Sciatic nerve (tissue), 2 donors: ENCODE results near the gene XPO1. TPM values are rescaled to one million over a fixed set of nuclear protein-coding genes. Genes with fewer than 3 reads are reported as not detected.
"Not testable (repeated sequence)": the region's sequence is repeated elsewhere in the genome, so short reads cannot be mapped to it uniquely, and the experiment has no call there.

Experiments used
- ATAC-seq: fragments of 200-7000 bp; cut with Tn5 transposase; one replicate; pipeline ENCODE4 v1.9.1; 2020; ENCODE audit warnings: mild to moderate bottlenecking, moderate library complexity
- DNase-seq: peaks from one replicate; pipeline ENCODE4 v3.0.0-alpha.2; 2020; ENCODE audit warnings: low spot score
- intact Hi-C: fragments of 100-400 bp; cut with DNase I; formaldehyde crosslinking; loops from one replicate; pipeline ENCODE4 v1.14.2; 2022
- total RNA-seq: library from RNA; stranded (reverse); fragmentation: NEBNext Ultra II Directional; extraction: Animal tissue kit (Norgen Biotek cat#: 25700); gene quantifications from one replicate; pipeline ENCODE4 v1.2.1, GENCODE V29; 2021
- donor health status: DM: no; HTN: no; CAD: no.
- donor health status: DM: no; HTN: no; CAD: no.

XPO1 gene
- total RNA-seq, 1 donor from 2014 or later = 131 TPM

- intact Hi-C loops = no loop called here
- ATAC-seq (no peak), DNase-seq (no peak)
Measured at GRCh38 chr2:61448229-61448628, 89.9 kb downstream of the XPO1 start.

DNA sequence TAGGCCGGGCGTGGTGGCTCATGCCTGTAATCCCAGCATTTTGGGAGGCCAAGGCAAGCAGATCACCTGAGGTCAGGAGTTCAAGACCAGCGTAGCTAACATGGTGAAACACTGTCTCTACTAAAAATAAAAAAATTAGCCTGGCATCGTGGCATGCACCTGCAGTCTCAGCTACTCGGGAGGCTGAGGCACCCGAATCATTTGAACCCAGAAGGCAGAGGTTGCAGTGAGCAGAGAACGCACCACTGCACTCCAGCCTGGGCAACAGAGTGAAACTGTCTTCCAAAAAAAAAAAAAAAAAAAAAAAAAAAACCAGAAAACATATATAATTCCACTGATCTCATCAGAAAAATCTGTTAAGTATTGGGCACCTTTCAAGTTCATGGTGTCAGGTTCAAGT is 91.2 kb downstream of the XPO1 start:
- intact Hi-C loops = not testable (repeated sequence)

GRCh38 chr2:61443342-61444041 is 94.7 kb downstream of the XPO1 start:
- intact Hi-C loops = no loop called here
- DNase-seq = no peak
- ATAC-seq = no peak

More for the DNA sequence above, 91.2 kb downstream of the XPO1 start:
- ATAC-seq, DNase-seq: not testable (repeated sequence)

DNA sequence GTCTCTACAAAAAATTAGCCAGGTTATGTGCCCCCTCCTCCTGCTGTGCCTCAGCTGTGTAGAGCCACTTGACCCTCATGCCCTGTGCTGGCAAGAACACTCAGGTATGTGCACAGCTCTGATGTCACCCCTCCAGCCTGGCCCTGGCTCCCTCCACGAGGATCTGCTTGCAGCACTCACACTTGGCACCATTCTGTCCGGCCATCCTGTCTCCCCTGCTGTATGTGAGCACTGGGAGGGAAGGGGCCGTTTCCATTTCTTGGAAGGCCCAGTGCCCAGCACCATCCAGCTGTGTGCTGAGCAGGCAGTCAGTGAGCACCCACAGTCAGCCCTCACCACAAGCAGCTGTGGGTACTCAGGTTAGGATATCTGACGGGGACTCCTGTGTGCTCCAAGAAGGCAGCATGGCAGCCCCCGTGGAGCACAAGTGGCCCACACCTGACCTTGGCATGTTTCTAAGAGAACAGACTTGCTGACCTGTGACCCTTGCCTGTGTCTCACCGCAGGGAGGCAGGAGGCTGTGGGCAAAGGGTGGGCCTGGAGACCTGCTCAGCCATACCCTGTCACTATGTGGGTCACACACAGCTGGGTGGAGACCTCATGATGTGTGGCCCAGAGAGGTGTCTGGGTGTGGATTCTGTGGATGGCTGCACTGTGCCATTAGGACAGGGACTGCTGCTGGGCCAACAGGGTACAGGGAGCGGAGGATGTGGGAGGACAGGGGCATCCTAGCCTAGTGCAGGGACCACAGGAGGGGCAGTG is 98.7 kb downstream of the XPO1 start:
- intact Hi-C loops = no loop called here
- ATAC-seq (peak; percentile 44), DNase-seq (no peak)

GRCh38 chr2:61438670-61439069 is 99.5 kb downstream of the XPO1 start:
- ATAC-seq (no peak), DNase-seq (no peak)
- intact Hi-C loops = no loop called here

GRCh38 chr2:61437170-61437569 is 101.0 kb downstream of the XPO1 start:
- no peak for DNase-seq
- intact Hi-C loops = no loop called here
- ATAC-seq = no peak

GRCh38 chr2:61436092-61436491 is 102.1 kb downstream of the XPO1 start:
- ATAC-seq (no peak), DNase-seq (no peak)
- intact Hi-C loops = no loop called here

DNA sequence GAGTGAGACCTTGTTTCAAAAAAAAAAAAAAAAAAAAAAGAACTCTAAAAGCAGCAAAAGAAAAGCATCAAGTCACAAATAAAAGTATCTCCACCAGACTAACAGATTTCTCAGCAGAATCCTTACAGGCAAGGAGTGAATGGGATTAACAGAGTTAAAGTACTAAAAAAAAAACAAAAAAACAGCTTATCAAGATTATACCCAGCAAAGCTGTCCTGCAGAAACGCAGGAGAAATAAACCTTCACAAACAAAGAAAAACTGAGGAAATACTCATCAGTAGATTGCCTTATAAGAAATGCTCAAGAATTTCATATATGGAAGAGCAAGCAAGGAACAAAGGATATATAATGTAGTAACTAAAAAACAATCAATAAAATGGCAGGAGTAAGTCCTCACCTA is 102.9 kb downstream of the XPO1 start:
- ATAC-seq = no peak
- intact Hi-C loops = no loop called here
- DNase-seq = no peak

DNA sequence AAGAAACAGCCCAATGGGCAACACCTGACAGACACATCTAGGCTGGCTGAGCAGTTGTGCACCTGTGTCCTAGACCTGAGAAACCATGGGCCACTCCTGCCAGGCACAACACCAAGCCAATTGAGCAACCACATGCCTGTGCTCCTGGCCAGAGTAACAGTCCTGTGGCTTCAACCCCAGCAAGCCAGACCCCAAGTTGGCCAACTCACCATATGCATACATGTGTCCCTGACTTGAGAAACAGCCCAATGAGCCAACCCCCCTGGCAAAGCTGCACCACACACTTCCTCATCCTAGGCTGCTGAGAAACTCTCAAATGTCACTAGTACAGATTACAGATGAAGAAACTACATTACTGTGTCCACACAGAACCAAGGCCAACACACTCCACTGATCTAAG is 103.8 kb downstream of the XPO1 start:
- intact Hi-C loops = no loop called here
- ATAC-seq = peak; percentile 44
- no peak for DNase-seq

DNA sequence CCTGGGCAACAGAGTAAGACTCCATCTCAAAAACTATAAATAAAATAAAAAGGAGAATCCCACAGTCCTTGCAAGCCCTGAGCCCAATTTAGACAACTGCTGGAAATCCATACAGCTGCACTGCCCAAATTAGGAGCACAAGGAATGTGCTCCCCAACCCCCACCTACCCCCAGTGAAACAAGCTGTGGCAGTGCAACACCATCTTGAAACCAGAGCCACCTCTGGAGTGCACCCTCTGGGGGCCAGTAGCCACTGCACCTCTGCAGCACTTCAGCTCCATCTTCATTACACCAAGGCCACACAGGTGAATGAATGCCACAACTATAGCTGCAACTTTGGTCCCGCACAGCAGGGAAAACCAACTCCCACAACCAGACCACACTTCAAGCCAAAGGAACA is 104.5 kb downstream of the XPO1 start:
- ATAC-seq (no peak), DNase-seq (no peak)
- intact Hi-C loops = no loop called here

DNA sequence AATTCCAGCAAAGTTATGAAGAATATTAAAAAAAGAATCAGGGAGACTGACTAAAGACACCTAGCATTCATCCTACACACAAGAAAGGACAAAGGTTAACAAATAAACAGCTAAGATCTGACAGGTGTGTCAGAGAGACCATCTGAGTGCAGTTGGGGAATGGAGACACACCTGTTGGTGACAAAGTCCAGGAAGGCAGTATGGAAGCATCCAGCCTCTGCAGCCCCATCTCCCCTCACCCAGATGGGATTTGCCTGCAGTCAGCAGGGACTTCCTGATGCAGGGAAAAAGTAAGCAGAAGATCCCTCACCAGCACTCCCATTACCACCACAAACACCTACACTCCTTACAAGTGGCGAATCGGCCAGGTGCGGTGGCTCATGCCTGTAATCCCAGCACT is 105.2 kb downstream of the XPO1 start:
- DNase-seq (no peak), ATAC-seq (no peak)
- intact Hi-C loops = no loop called here

GRCh38 chr2:61431345-61431744 is 106.8 kb downstream of the XPO1 start:
- ATAC-seq = no peak
- intact Hi-C loops = no loop called here
- no peak for DNase-seq

Other genes with a start within 250 kb of the XPO1 start
- 154 TPM for gene USP34, start 67.3 kb downstream of the XPO1 start, total RNA-seq